ENCODE results near the gene PIK3R6. TPM values are rescaled to one million over a fixed set of nuclear protein-coding genes. Genes with fewer than 3 reads are reported as not detected.

The PIK3R6 gene
- total and polyA plus RNA-seq, 2 of the 13 experiments (the other 11 are each of a cell fraction or from before 2014, with no cell fraction given), result not detected

GRCh38 chr17:8872036-8872704 is 4.7 kb upstream of the PIK3R6 start (continued):
- TF ChIP-seq ZBTB2 (CRISPR knock-in tag; IDR thresholded peaks at IDR 0.05; ENCODE audit: low read depth) (no peak), ZBTB20 (CRISPR knock-in tag; IDR thresholded peaks at IDR 0.05; ENCODE audit: borderline replicate concordance, low read depth) (no peak), SAFB2 (CRISPR knock-in tag; IDR thresholded peaks at IDR 0.05; ENCODE audit: borderline replicate concordance, low read depth) (no peak), HMG20B (CRISPR knock-in tag; conservative IDR thresholded peaks at IDR 0.05) (no peak), ZNF362 (CRISPR knock-in tag; IDR thresholded peaks at IDR 0.05; ENCODE audit: borderline replicate concordance) (no peak), IRX3 (CRISPR knock-in tag; IDR thresholded peaks at IDR 0.05; ENCODE audit: borderline replicate concordance, low read depth) (no peak), REXO4 (CRISPR knock-in tag; IDR thresholded peaks at IDR 0.05; ENCODE audit: borderline replicate concordance) (no peak), ELF1 (CRISPR knock-in tag; IDR thresholded peaks at IDR 0.05) (no peak), ZNF619 (CRISPR knock-in tag; IDR thresholded peaks at IDR 0.05) (no peak), RFXANK (CRISPR knock-in tag; IDR thresholded peaks at IDR 0.05) (no peak), PHB2 (IDR thresholded peaks at IDR 0.05; ENCODE audit: partially characterized antibody) (no peak), NR2F2 (IDR thresholded peaks at IDR 0.05; ENCODE audit: borderline replicate concordance, low read depth) (no peak), MXD1 (CRISPR knock-in tag; IDR thresholded peaks at IDR 0.05) (no peak), HMG20A (CRISPR knock-in tag; IDR thresholded peaks at IDR 0.05; ENCODE audit: borderline replicate concordance) (no peak), E2F2 (CRISPR knock-in tag; IDR thresholded peaks at IDR 0.05; ENCODE audit: borderline replicate concordance) (no peak), CSRNP2 (CRISPR knock-in tag; conservative IDR thresholded peaks at IDR 0.05; ENCODE audit: low read depth) (no peak), FIP1L1 (IDR thresholded peaks at IDR 0.05; ENCODE audit: borderline replicate concordance, insufficient read depth, low read depth, low read length) (no peak), SSRP1 (CRISPR knock-in tag; IDR thresholded peaks at IDR 0.05) (no peak)

Data from HepG2 (cell line).